GM19025 (cell line): ENCODE results near the gene GRIK3.

Source experiments
- ATAC-seq: cut with Tn5 transposase; IDR thresholded peaks from one replicate; pipeline ENCODE4 v1.9.1; 2021; ENCODE audit warnings: mild to moderate bottlenecking, low read depth, moderate library complexity; ENCODE audit not compliant: unreplicated experiment

Gene GRIK3

GRCh38 chr1:36984026-36984425 is 50.3 kb downstream of the GRIK3 start:
- ATAC-seq, result no peak

GRCh38 chr1:36982709-36983108 is 51.6 kb downstream of the GRIK3 start:
- ATAC-seq, result no peak

- ATAC-seq, result no peak
Measured at GRCh38 chr1:36981771-36982622, 52.3 kb downstream of the GRIK3 start.

GRCh38 chr1:36981126-36981525 is 53.2 kb downstream of the GRIK3 start:
- no peak for ATAC-seq

GRCh38 chr1:36977731-36978406 is 56.4 kb downstream of the GRIK3 start:
- no peak for ATAC-seq

- ATAC-seq, result no peak
Measured at GRCh38 chr1:36975642-36976041, 58.7 kb downstream of the GRIK3 start.

- no peak for ATAC-seq
Measured at GRCh38 chr1:36973056-36973455, 61.3 kb downstream of the GRIK3 start.

GRCh38 chr1:36971852-36972618 is 62.3 kb downstream of the GRIK3 start:
- ATAC-seq, result no peak

- ATAC-seq, result no peak
Measured at GRCh38 chr1:36968730-36969129, 65.6 kb downstream of the GRIK3 start.

- ATAC-seq, result no peak
Measured at GRCh38 chr1:36966242-36966641, 68.1 kb downstream of the GRIK3 start.

GRCh38 chr1:36965275-36966159 is 68.8 kb downstream of the GRIK3 start:
- no peak for ATAC-seq

GRCh38 chr1:36964830-36965229 is 69.5 kb downstream of the GRIK3 start:
- ATAC-seq, result no peak

GRCh38 chr1:36963006-36963405 is 71.3 kb downstream of the GRIK3 start:
- no peak for ATAC-seq

- ATAC-seq, result no peak
Measured at GRCh38 chr1:36961062-36961615, 73.2 kb downstream of the GRIK3 start.

GRCh38 chr1:36956570-36956969 is 77.7 kb downstream of the GRIK3 start:
- ATAC-seq, result no peak

GRCh38 chr1:36955016-36955415 is 79.3 kb downstream of the GRIK3 start:
- no peak for ATAC-seq

GRCh38 chr1:36953061-36953460 is 81.3 kb downstream of the GRIK3 start:
- no peak for ATAC-seq

GRCh38 chr1:36951761-36952160 is 82.6 kb downstream of the GRIK3 start:
- no peak for ATAC-seq

- no peak for ATAC-seq
Measured at GRCh38 chr1:36951292-36951750, 83.0 kb downstream of the GRIK3 start.
